Measurements from ENCODE around the gene COA1.

The COA1 gene

DNA sequence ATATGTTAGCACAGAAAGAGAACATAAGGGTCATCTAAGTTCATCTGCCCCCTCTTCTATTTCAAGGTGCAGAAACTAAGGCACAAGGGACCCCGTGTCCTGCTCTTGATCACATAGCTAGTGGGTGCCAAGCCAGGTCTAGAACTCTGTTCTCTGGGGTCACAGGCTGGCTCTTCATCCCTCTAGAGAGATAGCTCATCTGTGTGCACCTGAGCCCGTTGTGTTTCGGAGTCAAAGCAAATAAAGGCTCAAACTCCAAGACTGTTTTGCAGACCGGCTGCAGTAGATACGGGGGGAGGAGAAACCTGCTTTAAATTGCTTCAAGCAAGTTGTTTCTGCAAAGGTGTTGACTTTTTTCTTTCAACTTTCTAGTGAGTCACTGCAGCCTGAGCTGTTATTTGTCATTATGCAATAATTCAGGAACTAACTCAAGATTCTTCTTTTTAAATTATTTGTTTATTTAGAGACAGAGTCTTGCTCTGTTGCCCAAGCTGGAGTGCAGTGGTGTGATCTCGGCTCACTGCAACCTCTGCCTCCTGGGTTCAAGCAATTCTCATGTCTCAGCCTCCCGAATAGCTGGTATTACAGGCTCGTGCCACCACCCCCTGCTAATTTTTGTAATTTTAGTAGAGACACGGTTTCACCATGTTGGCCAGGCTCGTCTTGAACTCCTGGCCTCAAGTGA is 35.6 kb upstream of the COA1 start:
- Mint-ChIP-seq H3K36me3 (ENCODE audit: insufficient read depth) (peaks cover 2% of the 10 kb centered on the region), H3K9me3 (no peaks in the 10 kb centered on the region), H3K4me1 (ENCODE audit: low read depth in 2 of 2) (peaks cover 8 to 23% of the 10 kb centered on the region in 2 donors), H3K4me3 (no peak overlapping the region), H3K27ac (peak overlapping the region in 1 of 2 donors; percentile 81), H3K27me3 (no peaks in the 10 kb centered on the region)
- DNase-seq (no peak), ATAC-seq (replicated peaks) (no peak)

DNA sequence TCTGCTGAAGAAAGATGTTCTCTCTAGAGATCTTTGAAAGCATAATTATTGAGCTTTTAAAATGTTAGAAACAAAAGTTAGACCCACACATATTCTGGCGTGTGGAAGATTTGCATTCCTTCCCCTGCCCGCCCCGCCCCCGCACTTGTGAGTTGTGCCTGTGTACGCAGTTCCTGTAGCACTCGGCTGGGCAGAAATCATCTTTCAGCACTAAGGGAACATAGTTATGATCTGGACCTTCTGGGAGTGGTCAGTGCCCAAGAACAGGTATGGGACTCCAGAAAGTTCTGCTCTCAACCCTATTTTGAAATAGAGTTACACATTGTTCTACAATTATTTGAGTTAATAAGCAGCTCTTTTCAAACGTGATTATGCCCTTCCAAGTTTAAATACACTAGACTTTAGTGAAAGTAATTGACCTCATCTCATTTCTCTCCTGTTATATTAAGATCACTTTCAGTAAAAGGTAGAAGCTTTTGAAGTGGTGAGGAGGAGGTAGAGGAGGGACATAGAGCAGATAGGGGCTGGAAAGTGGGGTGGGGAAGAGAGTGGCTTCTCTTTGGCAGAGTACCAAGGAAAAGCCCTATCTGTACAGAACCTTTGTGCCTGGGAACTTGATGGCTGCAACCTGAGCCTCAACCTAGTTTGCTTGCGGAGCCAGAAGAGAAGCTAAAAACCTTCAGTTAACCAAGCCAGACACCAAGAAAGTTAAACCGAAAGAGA is 34.9 kb upstream of the COA1 start:
- no peak for ATAC-seq (replicated peaks)
- H3K27me3 Mint-ChIP-seq, result no peaks in the 10 kb centered on the region
- peaks cover 8 to 23% of the 10 kb centered on the region in 2 donors for H3K4me1 Mint-ChIP-seq (ENCODE audit: low read depth in 2 of 2)
- H3K27ac Mint-ChIP-seq, result peak overlapping the region in 1 of 2 donors; percentile 81
- H3K4me3 Mint-ChIP-seq, result no peak overlapping the region
- peaks cover 3% of the 10 kb centered on the region for H3K36me3 Mint-ChIP-seq (ENCODE audit: insufficient read depth)
- no peak for DNase-seq
- H3K9me3 Mint-ChIP-seq, result no peaks in the 10 kb centered on the region

DNA sequence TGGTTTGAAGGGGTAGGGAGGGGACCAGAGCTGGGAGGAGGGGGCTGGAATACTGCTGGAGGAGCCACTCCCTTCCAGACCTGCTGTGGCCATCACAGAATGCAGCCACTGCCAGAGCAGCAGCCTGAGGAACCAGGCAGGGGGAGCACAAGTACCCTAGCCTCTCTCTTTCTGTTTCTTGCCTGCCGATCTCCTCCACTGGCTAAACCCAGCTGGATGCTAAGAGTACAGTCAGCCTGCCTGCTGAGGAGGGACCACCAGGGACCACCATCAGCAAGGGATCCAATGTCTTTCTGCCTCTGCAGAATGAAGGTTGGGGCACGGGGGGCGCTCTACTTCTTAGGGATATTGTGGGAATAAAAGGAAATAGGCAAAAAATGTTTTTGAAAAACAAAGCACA is 33.9 kb upstream of the COA1 start:
- Mint-ChIP-seq H3K27ac (no peak overlapping the region), H3K36me3 (ENCODE audit: insufficient read depth) (peaks cover 3% of the 10 kb centered on the region), H3K4me1 (ENCODE audit: low read depth in 2 of 2) (peaks cover 8 to 23% of the 10 kb centered on the region in 2 donors), H3K27me3 (no peaks in the 10 kb centered on the region), H3K4me3 (no peak overlapping the region), H3K9me3 (no peaks in the 10 kb centered on the region)
- ATAC-seq (replicated peaks) (no peak), DNase-seq (no peak)

- no peak for ATAC-seq (replicated peaks)
- no peak for DNase-seq
- no peaks in the 10 kb centered on the region for H3K9me3 Mint-ChIP-seq
- peak overlapping the region; percentile 23 to 64 for H3K27ac Mint-ChIP-seq
- peaks cover 3% of the 10 kb centered on the region for H3K36me3 Mint-ChIP-seq (ENCODE audit: insufficient read depth)
- H3K4me1 Mint-ChIP-seq (ENCODE audit: low read depth in 2 of 2), result peaks cover 15 to 33% of the 10 kb centered on the region in 2 donors
- H3K27me3 Mint-ChIP-seq, result no peaks in the 10 kb centered on the region
- no peak overlapping the region for H3K4me3 Mint-ChIP-seq
Observed at GRCh38 chr7:43761938-43762692, 32.8 kb upstream of the COA1 start.

DNA sequence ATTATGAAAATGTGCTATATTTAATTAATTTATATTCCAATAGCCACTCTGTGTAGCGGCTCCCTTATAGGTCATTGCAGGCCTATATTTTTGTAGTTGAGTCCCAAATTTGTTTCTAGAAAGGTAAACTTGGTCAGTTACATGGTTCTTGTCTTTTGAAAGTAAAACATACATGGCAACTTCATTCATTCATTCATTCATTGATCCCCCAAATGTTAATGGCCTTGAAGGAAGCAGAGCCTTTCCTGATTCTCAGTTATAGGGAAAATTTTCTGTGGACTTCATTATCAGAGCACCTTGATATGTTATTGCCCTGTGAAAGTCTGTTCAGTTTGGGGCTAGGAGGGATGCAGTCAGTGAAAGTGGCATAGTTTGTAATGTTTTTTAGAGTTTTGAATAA is 32.1 kb upstream of the COA1 start:
- Mint-ChIP-seq H3K4me3 (no peak overlapping the region), H3K9me3 (no peaks in the 10 kb centered on the region), H3K4me1 (ENCODE audit: low read depth in 2 of 2) (peaks cover 18 to 37% of the 10 kb centered on the region in 2 donors), H3K27me3 (no peaks in the 10 kb centered on the region), H3K36me3 (ENCODE audit: insufficient read depth) (peaks cover 3% of the 10 kb centered on the region), H3K27ac (peak overlapping the region in 1 of 2 donors; percentile 64)
- ATAC-seq (replicated peaks) (no peak), DNase-seq (no peak)

DNA sequence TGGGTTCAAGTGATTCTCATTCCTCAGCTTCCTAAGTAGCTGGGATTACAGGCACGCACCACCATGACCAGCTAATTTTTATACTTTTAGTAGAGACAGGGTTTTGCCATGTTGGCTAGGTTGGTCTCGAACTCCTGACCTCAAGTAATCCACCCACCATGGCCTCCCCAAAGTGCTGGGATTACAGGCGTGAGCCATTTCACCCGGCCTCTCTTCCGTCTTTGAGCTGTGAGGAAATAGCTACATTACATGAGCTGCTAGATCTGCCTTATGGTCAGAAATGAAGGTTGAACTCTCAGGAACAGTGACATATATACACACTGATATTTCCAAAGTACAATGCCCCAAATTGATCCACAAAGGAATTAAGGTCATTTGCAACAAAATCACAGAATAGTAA is 31.5 kb upstream of the COA1 start:
- Mint-ChIP-seq H3K4me1 (ENCODE audit: low read depth in 2 of 2) (peaks cover 18 to 37% of the 10 kb centered on the region in 2 donors), H3K4me3 (no peak overlapping the region), H3K27me3 (no peaks in the 10 kb centered on the region), H3K9me3 (no peaks in the 10 kb centered on the region), H3K36me3 (ENCODE audit: insufficient read depth) (peaks cover 3% of the 10 kb centered on the region), H3K27ac (peak overlapping the region; percentile 3 to 41)
- ATAC-seq (replicated peaks) (no peak), DNase-seq (no peak)

GRCh38 chr7:43758822-43759683 is 29.7 kb upstream of the COA1 start:
- H3K36me3 Mint-ChIP-seq (ENCODE audit: insufficient read depth), result peaks cover 3% of the 10 kb centered on the region
- H3K4me1 Mint-ChIP-seq (ENCODE audit: low read depth in 2 of 2), result peaks cover 18 to 33% of the 10 kb centered on the region in 2 donors
- peak; percentile 69 for ATAC-seq (replicated peaks)
- peak overlapping the region; percentile 51 to 90 for H3K27ac Mint-ChIP-seq
- peak overlapping the region; percentile 81 to 82 for H3K4me3 Mint-ChIP-seq
- H3K27me3 Mint-ChIP-seq, result no peaks in the 10 kb centered on the region
- DNase-seq, result peak; percentile 35 to 54 (median 42)
- H3K9me3 Mint-ChIP-seq, result no peaks in the 10 kb centered on the region

DNA sequence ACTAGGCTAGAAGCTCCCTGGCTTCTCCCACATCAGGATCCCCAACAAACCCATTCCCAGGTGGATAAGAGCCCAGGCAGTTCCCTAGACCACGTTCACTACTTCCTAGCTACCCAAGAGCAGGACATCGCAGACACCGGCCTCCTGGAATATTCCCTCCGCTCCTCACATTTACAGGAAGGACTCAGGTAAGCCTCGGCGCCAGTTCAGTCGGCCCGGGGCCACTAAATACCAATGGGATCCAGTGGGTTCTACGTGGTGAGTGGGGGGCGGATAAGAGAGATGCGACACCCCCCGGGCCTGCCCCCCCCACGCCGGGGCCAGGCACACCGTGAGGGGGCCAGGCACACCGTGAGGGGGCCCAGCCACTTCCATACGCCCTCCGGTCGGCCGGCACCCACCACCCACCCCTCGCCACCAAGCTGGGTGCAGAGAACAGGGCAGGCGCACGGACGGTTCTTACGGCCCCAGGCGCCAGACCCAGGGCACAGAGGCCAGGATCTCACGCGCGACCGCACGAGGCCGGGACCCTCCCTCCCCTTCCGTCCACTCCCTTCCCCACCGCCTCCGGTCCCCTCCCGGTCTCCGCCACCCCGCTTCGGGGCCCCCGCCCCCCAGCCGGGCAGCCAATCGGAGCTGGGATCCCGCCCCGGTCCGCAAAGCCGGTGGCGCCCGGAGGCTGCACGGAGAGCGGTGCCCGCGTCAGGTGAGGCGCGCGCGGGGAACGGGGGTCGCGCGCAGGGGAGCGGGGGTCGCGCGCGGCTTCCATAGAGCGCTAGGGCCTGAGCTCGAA is 28.9 kb upstream of the COA1 start, which contains the start of gene BLVRA:
BLVRA (plus strand) TSS at position 652 of the 793 bp plus-strand sequence. CDS start 12,479 bp downstream, outside the sequence.
- Mint-ChIP-seq H3K9me3 (no peaks in the 10 kb centered on the region), H3K27ac (peak within 1 kb of the TSS; percentile 51 to 90), H3K4me3 (peak within 1 kb of the TSS; percentile 81 to 82), H3K4me1 (ENCODE audit: low read depth in 2 of 2) (peaks cover 18 to 33% of the 10 kb centered on the region in 2 donors), H3K36me3 (ENCODE audit: insufficient read depth) (peaks cover 3% of the 10 kb centered on the region), H3K27me3 (no peaks in the 10 kb centered on the region)
- ATAC-seq (replicated peaks) (peak; percentile 76), DNase-seq (peak; percentile 43 to 57 (median 50))

- ATAC-seq (replicated peaks) (no peak), DNase-seq (no peak)
- no peaks in the 10 kb centered on the region for H3K9me3 Mint-ChIP-seq
- peak overlapping the region; percentile 18 to 55 for H3K27ac Mint-ChIP-seq
- H3K27me3 Mint-ChIP-seq, result no peaks in the 10 kb centered on the region
- peaks cover 3% of the 10 kb centered on the region for H3K36me3 Mint-ChIP-seq (ENCODE audit: insufficient read depth)
- peak overlapping the region; percentile 81 to 82 for H3K4me3 Mint-ChIP-seq
- peaks cover 18 to 28% of the 10 kb centered on the region in 2 donors for H3K4me1 Mint-ChIP-seq (ENCODE audit: low read depth in 2 of 2)
Observed at GRCh38 chr7:43757073-43757720, 27.9 kb upstream of the COA1 start.

DNA sequence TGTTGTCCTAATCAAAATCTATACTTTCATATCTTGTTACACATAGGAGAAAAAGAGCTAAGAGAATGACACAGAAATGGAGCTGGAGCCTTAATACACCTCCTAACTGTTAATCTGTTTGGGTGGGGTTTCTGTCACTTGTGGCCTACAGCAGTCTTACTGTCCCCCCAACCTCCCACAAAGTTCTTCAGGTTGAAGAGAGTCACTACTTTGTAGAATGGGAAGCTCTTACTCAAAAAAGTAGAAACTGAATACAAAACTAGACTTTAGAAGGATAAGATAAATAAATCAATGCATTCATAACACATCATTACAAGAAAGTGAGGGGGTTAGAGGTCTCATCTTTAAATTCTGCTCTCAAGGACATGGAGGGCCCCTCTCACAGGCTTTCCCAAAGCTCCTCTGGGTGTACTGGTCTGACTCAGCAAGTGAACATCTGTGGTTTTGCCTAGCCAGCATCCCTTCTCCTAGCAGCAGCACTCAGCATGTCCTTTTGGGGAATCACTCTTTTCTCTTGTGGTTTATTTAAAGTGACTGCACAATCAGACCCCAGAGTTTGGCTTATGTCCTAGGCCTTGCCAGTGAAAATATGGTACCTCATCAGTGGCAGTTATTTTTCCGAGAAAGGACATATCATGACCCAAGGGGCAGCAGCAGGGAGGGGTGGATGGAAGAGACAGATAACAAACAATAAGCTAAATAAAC is 27.2 kb upstream of the COA1 start:
- Mint-ChIP-seq H3K4me3 (peak overlapping the region; percentile 81 to 82), H3K27ac (peak overlapping the region in 1 of 2 donors; percentile 18), H3K9me3 (no peaks in the 10 kb centered on the region), H3K36me3 (ENCODE audit: insufficient read depth) (peaks cover 3% of the 10 kb centered on the region), H3K4me1 (ENCODE audit: low read depth in 2 of 2) (peaks cover 15 to 22% of the 10 kb centered on the region in 2 donors), H3K27me3 (no peaks in the 10 kb centered on the region)
- no peak for DNase-seq
- ATAC-seq (replicated peaks), result no peak

- Mint-ChIP-seq H3K27me3 (no peaks in the 10 kb centered on the region), H3K36me3 (ENCODE audit: insufficient read depth) (no peaks in the 10 kb centered on the region), H3K9me3 (no peaks in the 10 kb centered on the region), H3K4me1 (ENCODE audit: low read depth in 2 of 2) (peaks cover 10 to 22% of the 10 kb centered on the region in 2 donors), H3K4me3 (no peak overlapping the region), H3K27ac (no peak overlapping the region)
- DNase-seq, result no peak
- ATAC-seq (replicated peaks), result no peak
Observed at GRCh38 chr7:43754596-43754995, 25.3 kb upstream of the COA1 start.
